A549 (cell line): ENCODE data around the gene MRPL36. TPM values are rescaled to one million over a fixed set of nuclear protein-coding genes. Genes with fewer than 3 reads are reported as not detected.

Experiments
- ATAC-seq, 2 experiments: fragments of 200-7000 bp in 1 of 2; fragments of >200 bp in 1 of 2; cut with Nextera tagmentation in 1 of 2; cut with Tn5 transposase in 1 of 2; 3 replicates each; pipeline versions ENCODE4 v1.8.0 to v1.9.1; 2018 to 2020; ENCODE audit warnings: mild to moderate bottlenecking in 1 of 2, moderate library complexity in 1 of 2
- CTCF ChIA-PET: fragments of 300-600 bp; sonication (Branson Sonifier 250); formaldehyde crosslinking; extraction: SDS; loops from one replicate; lab custom pipeline; 2021; ENCODE audit warnings: antibody characterized with exemption, inconsistent platforms; lab: Yijun Ruan, JAX
- POLR2A ChIA-PET: fragments of 350-600 bp; formaldehyde crosslinking; extraction: SDS; loops from one replicate; lab custom pipeline; 2021; ENCODE audit warnings: antibody characterized with exemption, inconsistent platforms; lab: Yijun Ruan, JAX
- DNase-seq, 2 experiments: peaks; one replicate each; pipeline versions ENCODE4 v3.0.0 to v3.0.0-alpha.2; 2011 to 2016; ENCODE audit warnings: low read depth in 1 of 2, low spot score in 1 of 2
- FAIRE-seq: peaks from 2 replicates; lab custom pipeline; 2011; peaks lifted over from hg19 to GRCh38; lab: Jason Lieb, UNC
- H3K27ac ChIP-seq, 2 experiments: fragments of >200 bp; sonication (Bioruptor Twin); formaldehyde crosslinking; 3 replicates each; pipeline ENCODE4 v1.5.1; 2016 to 2017
- H3K4me1 ChIP-seq: fragments of >200 bp; sonication (Bioruptor Twin); formaldehyde crosslinking; 3 replicates; pipeline ENCODE4 v1.6.1; 2016
- H3K4me2 ChIP-seq: fragments of >200 bp; sonication (Bioruptor Twin); formaldehyde crosslinking; 3 replicates; pipeline ENCODE4 v1.6.1; 2016
- H3K4me3 ChIP-seq: fragments of >200 bp; sonication (Bioruptor Twin); formaldehyde crosslinking; 3 replicates; pipeline ENCODE4 v1.5.1; 2016
- H3K9me3 ChIP-seq: fragments of >200 bp; sonication (Bioruptor Twin); formaldehyde crosslinking; 3 replicates; pipeline ENCODE4 v1.6.1; 2016
- CBX8 ChIP-seq: fragments of 200-600 bp; sonication (generic); IDR thresholded peaks from 2 replicates; pipeline ENCODE4 v1.6.1; 2016
- CEBPB ChIP-seq, 2 experiments: fragments of >200 bp in 1 of 2; sonication (Bioruptor Twin) in 1 of 2; formaldehyde crosslinking in 1 of 2; IDR thresholded peaks; 2 replicates each; pipeline ENCODE4 v1.6.1; 2012 to 2016
- EP300 ChIP-seq, 2 experiments: fragments of >200 bp; sonication (Bioruptor Twin); formaldehyde crosslinking; IDR thresholded peaks; 2 replicates in 1 of 2; 3 replicates in 1 of 2; pipeline ENCODE4 v1.6.1; 2016 to 2017
- ESRRA ChIP-seq: fragments of 150-350 bp; IDR thresholded peaks from 2 replicates; pipeline ENCODE4 v1.6.1; 2014; ENCODE audit warnings: mild to moderate bottlenecking, low read length, borderline replicate concordance
- FOSB ChIP-seq: fragments of 250-450 bp; sonication (Bioruptor Pico); IDR thresholded peaks from 2 replicates; pipeline ENCODE4 v1.5.0; 2020; ENCODE audit warnings: mild to moderate bottlenecking, moderate library complexity
- FOSL2 ChIP-seq, 2 experiments: fragments of 450-650 bp in 1 of 2; fragments of >200 bp in 1 of 2; sonication (Bioruptor Twin) in 1 of 2; formaldehyde crosslinking; IDR thresholded peaks; 2 replicates each; pipeline versions ENCODE4 v1.5.0 to v1.6.1; 2016 to 2020; ENCODE audit warnings: mild to moderate bottlenecking in 1 of 2, moderate library complexity in 1 of 2
- HEYL ChIP-seq: fragments of 250-450 bp; sonication (Bioruptor Pico); IDR thresholded peaks from 2 replicates; pipeline ENCODE4 v1.8.0; 2021; ENCODE audit warnings: mild to moderate bottlenecking, moderate library complexity
- HMGXB4 ChIP-seq: fragments of 250-450 bp; sonication (Bioruptor Pico); IDR thresholded peaks from 2 replicates; pipeline ENCODE4 v1.5.0; 2021; ENCODE audit warnings: mild to moderate bottlenecking, moderate library complexity, borderline replicate concordance
- HOXA7 ChIP-seq: fragments of 250-450 bp; sonication (Bioruptor Pico); IDR thresholded peaks from 2 replicates; pipeline ENCODE4 v1.5.0; 2020; ENCODE audit warnings: mild to moderate bottlenecking, moderate library complexity
- JUNB ChIP-seq: fragments of >200 bp; sonication (Bioruptor Twin); formaldehyde crosslinking; IDR thresholded peaks from 2 replicates; pipeline ENCODE4 v1.6.1; 2016
- KDM1A ChIP-seq: fragments of 200-600 bp; sonication (generic); IDR thresholded peaks from 2 replicates; pipeline ENCODE4 v1.6.1; 2016; ENCODE audit warnings: low read depth, mild to moderate bottlenecking
- NFE2L2 ChIP-seq: fragments of 150-350 bp; conservative IDR thresholded peaks from 2 replicates; pipeline ENCODE4 v1.6.1; 2014; ENCODE audit warnings: low read length
- NR3C1 ChIP-seq: fragments of >200 bp; sonication (Bioruptor Twin); formaldehyde crosslinking; IDR thresholded peaks from 3 replicates; pipeline ENCODE4 v1.6.1; 2017
- PBX3 ChIP-seq: IDR thresholded peaks from 2 replicates; pipeline ENCODE4 v1.6.1; 2012
- POLR2A ChIP-seq: IDR thresholded peaks from 2 replicates; pipeline ENCODE4 v1.6.1; 2012; ENCODE audit warnings: mild to moderate bottlenecking, low read length
- RAD21 ChIP-seq, 2 experiments: fragments of >200 bp in 1 of 2; sonication (Bioruptor Twin) in 1 of 2; formaldehyde crosslinking in 1 of 2; IDR thresholded peaks in 1 of 2; conservative IDR thresholded peaks in 1 of 2; 2 replicates in 1 of 2; 3 replicates in 1 of 2; pipeline ENCODE4 v1.6.1; 2012 to 2018; ENCODE audit warnings: inconsistent platforms in 1 of 2
- RARB ChIP-seq: fragments of 250-450 bp; sonication (Bioruptor Pico); IDR thresholded peaks from 2 replicates; pipeline ENCODE4 v1.8.0; 2021; ENCODE audit warnings: mild to moderate bottlenecking, moderate library complexity
- RCOR1 ChIP-seq: fragments of 150-350 bp; IDR thresholded peaks from 2 replicates; pipeline ENCODE4 v1.6.1; 2014; ENCODE audit warnings: antibody characterized with exemption, low read length, low read depth
- REST ChIP-seq: fragments of 200-600 bp; sonication (generic); IDR thresholded peaks from 2 replicates; pipeline ENCODE4 v1.6.1; 2016; ENCODE audit warnings: antibody characterized with exemption, mild to moderate bottlenecking, moderate library complexity
- RFX5 ChIP-seq: fragments of 450-650 bp; IDR thresholded peaks from 2 replicates; pipeline ENCODE4 v1.7.1; 2014; ENCODE audit warnings: antibody characterized with exemption, mild to moderate bottlenecking, moderate library complexity
- TP53 ChIP-seq: fragments of 250-450 bp; sonication (Bioruptor Pico); IDR thresholded peaks from 2 replicates; pipeline ENCODE4 v1.5.0; 2021; ENCODE audit warnings: mild to moderate bottlenecking, moderate library complexity
- ZC3H11A ChIP-seq: fragments of 450-650 bp; IDR thresholded peaks from 2 replicates; pipeline ENCODE4 v1.6.1; 2014; ENCODE audit warnings: antibody characterized with exemption, mild to moderate bottlenecking
- WGBS: methylation state at CpG from one replicate; pipeline ENCODE4 v1.1.6; 2017; ENCODE audit errors: missing lambda C conversion rate; 5-methylcytosine and 5-hydroxymethylcytosine counted together
- polyA plus RNA-seq, 4 experiments: library from polyadenylated mRNA; depleted of rRNA in 3 of 4; stranded (reverse); fragments of >200 nt; fragmentation: RNase III in 1 of 4; extraction: RNeasy Plus Mini Kit Qiagen cat#74134 plus additional on column Dnase treatment in 1 of 4; gene quantifications; 2 replicates in 3 of 4; 3 replicates in 1 of 4; pipeline ENCODE4 v1.2.3, GENCODE V29; 2011 to 2017
- TF ChIP-seq, protein P1 (sequence below): IDR thresholded peaks from 2 replicates; pipeline ENCODE4 v1.6.1; 2012; ENCODE audit warnings: low read depth, borderline replicate concordance

Gene MRPL36
- polyA plus RNA-seq, 2 of the 4 experiments (the other 2 are of a cell fraction) = 114 to 127 TPM

GRCh38 chr5:1834022-1834551 is 34.5 kb upstream of the MRPL36 start:
- FAIRE-seq = no peak
- CTCF ChIA-PET = no interaction called here
- ATAC-seq = no peak
- TF ChIP-seq HMGXB4 = no peak
- no peak for TF ChIP-seq PBX3
- Histone ChIP-seq H3K4me2 (no peak overlapping the region), H3K27ac (no peak overlapping the region), H3K9me3 (no peaks in the 10 kb centered on the region), H3K4me3 (no peak overlapping the region), H3K4me1 (no peaks in the 10 kb centered on the region)
- POLR2A ChIA-PET = no interaction called here
- 74% methylated on average over 13 of the region's 22 CpGs for WGBS
- no peak for DNase-seq

DNA sequence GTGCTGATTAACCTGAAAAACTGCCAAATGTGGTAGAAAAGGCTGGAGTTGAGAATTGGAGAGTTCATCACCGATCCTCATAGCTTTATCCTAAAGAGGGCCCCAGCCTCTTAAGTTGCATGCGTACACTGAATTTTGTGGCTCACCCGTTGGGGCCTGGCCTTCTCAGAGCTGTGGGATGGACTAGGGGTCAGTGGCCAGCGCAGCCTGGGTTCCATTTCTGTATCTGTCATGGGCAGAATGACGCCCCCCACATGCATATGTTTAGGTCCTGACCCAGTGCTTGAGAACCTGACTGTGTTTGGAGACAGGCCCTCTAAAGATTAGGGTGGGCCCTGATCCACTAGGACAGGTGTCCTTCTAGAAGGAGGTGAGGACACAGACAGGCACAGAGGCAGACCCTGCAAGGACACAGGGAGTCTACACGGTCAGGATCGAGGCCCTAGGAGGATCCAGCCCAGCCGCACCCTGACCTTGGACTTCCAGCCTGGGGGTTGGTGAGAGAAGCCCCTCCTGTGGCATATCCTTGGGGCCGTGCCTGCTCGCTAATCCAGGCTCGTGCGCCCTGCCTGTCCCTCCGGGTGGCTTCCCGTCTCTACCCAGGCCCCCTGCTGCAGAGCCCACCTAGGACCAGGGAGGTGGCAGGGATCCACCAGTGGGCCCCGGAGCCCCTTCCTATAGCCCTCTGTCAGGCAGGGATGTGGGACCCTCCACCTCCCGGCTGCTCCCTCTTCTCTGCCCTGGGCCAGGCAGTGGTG is 33.8 kb upstream of the MRPL36 start:
- TF ChIP-seq PBX3 (no peak), CEBPB (IDR thresholded peaks at IDR 0.05) (no peak), FOSB (CRISPR knock-in tag) (no peak), ESRRA (no peak), HEYL (CRISPR knock-in tag) (no peak), RFX5 (no peak), HOXA7 (no peak), POLR2A (no peak), ZC3H11A (no peak), KDM1A (no peak), CBX8 (no peak), REST (no peak)
- DNase-seq (no peak), FAIRE-seq (no peak), ATAC-seq (no peak)
- POLR2A ChIA-PET = no interaction called here
- CTCF ChIA-PET = no interaction called here
- Histone ChIP-seq H3K9me3 (no peaks in the 10 kb centered on the region), H3K4me1 (no peaks in the 10 kb centered on the region), H3K27ac (no peak overlapping the region), H3K4me3 (no peak overlapping the region), H3K4me2 (no peak overlapping the region)
- WGBS = 54% methylated on average over 11 of the region's 16 CpGs

- DNase-seq (no peak), ATAC-seq (no peak; a peak in 1 of 6 replicates), FAIRE-seq (no peak)
- Histone ChIP-seq H3K4me3 (no peak overlapping the region), H3K27ac (no peak overlapping the region), H3K9me3 (no peaks in the 10 kb centered on the region), H3K4me1 (no peaks in the 10 kb centered on the region), H3K4me2 (no peak overlapping the region)
- CTCF ChIA-PET = interaction anchor here (1.0 kb wide), 1 partner anchor 16 kb away, joined by 3 read pairs; no protein-coding TSS in a partner anchor
- 82% methylated on average over 19 of the region's 28 CpGs for WGBS
- POLR2A ChIA-PET = no interaction called here
- TF ChIP-seq, protein P1, sequence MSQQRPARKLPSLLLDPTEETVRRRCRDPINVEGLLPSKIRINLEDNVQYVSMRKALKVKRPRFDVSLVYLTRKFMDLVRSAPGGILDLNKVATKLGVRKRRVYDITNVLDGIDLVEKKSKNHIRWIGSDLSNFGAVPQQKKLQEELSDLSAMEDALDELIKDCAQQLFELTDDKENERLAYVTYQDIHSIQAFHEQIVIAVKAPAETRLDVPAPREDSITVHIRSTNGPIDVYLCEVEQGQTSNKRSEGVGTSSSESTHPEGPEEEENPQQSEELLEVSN = no peak
- TF ChIP-seq NFE2L2 (no peak), EP300 (IDR thresholded peaks at IDR 0.05) (no peak), TP53 (no peak), RCOR1 (no peak), RAD21 (conservative IDR thresholded peaks at IDR 0.05 in 1 of 2, IDR thresholded peaks at IDR 0.05 in 1 of 2) (no peak), JUNB (no peak), RARB (CRISPR knock-in tag) (no peak), NR3C1 (no peak), CBX8 (no peak), HEYL (CRISPR knock-in tag) (no peak), FOSL2 (IDR thresholded peaks at IDR 0.05) (no peak), FOSL2 (CRISPR knock-in tag; IDR thresholded peaks at IDR 0.05) (no peak)
Measured at GRCh38 chr5:1832511-1833250, 33.0 kb upstream of the MRPL36 start.
